HG03460 (cell line): ENCODE results near the gene CUEDC2.

Experiments used
- ATAC-seq: cut with Tn5 transposase; IDR thresholded peaks from one replicate; pipeline ENCODE4 v1.9.1; 2021; ENCODE audit not compliant: unreplicated experiment

The CUEDC2 gene

GRCh38 chr10:102411341-102412255 lies 20.8 kb downstream of the CUEDC2 start:
- ATAC-seq: no peak

GRCh38 chr10:102410429-102411073 lies 21.8 kb downstream of the CUEDC2 start:
- ATAC-seq: no peak

GRCh38 chr10:102409604-102410428 lies 22.6 kb downstream of the CUEDC2 start:
- no peak for ATAC-seq

GRCh38 chr10:102408728-102409603 lies 23.4 kb downstream of the CUEDC2 start:
- ATAC-seq: no peak

- no peak for ATAC-seq
These were observed 24.1 kb downstream of the CUEDC2 start for GRCh38 chr10:102408131-102408727.

- ATAC-seq: no peak
These were observed 24.8 kb downstream of the CUEDC2 start for GRCh38 chr10:102407425-102408130.

- no peak for ATAC-seq
These were observed 25.6 kb downstream of the CUEDC2 start for GRCh38 chr10:102406815-102407214.

GRCh38 chr10:102405632-102406031 lies 26.7 kb downstream of the CUEDC2 start:
- no peak for ATAC-seq

- ATAC-seq: no peak
These were observed 27.2 kb downstream of the CUEDC2 start for GRCh38 chr10:102405108-102405571.

- ATAC-seq: no peak
These were observed 27.8 kb downstream of the CUEDC2 start for GRCh38 chr10:102404361-102405107.

- no peak for ATAC-seq
These were observed 29.3 kb downstream of the CUEDC2 start for GRCh38 chr10:102403115-102403514.

GRCh38 chr10:102402512-102402896 lies 29.9 kb downstream of the CUEDC2 start:
- no peak for ATAC-seq

GRCh38 chr10:102401735-102402511 lies 30.5 kb downstream of the CUEDC2 start:
- ATAC-seq: no peak

GRCh38 chr10:102401342-102401654 lies 31.1 kb downstream of the CUEDC2 start:
- ATAC-seq: no peak

GRCh38 chr10:102400598-102401341 lies 31.6 kb downstream of the CUEDC2 start:
- ATAC-seq: no peak

- ATAC-seq: no peak
These were observed 32.3 kb downstream of the CUEDC2 start for GRCh38 chr10:102400076-102400475.
